SK-N-SH (cell line): ENCODE measurements around the gene LSM2. TPM values are rescaled to one million over a fixed set of nuclear protein-coding genes. Genes with fewer than 3 reads are reported as not detected.
A peak's percentile ranks its signal among the peaks of the same experiment; 100 is the strongest.

Experiments
- CTCF ChIA-PET: fragments of 300-600, 350-600 bp; formaldehyde crosslinking; extraction: SDS; loops from one replicate; lab custom pipeline; 2021; lab: Yijun Ruan, JAX
- POLR2A ChIA-PET: fragments of 350-600 bp; sonication (Branson Sonifier 250); formaldehyde crosslinking; extraction: SDS; loops from one replicate; lab custom pipeline; 2020; ENCODE audit warnings: antibody characterized with exemption, inconsistent platforms; lab: Yijun Ruan, JAX
- DNase-seq: peaks from one replicate; pipeline ENCODE4 v3.0.0; 2012
- H2AFZ ChIP-seq: fragments of 200-600 bp; sonication (generic); 2 replicates; pipeline ENCODE4 v1.8.1; 2016; ENCODE audit warnings: antibody characterized with exemption, mild to moderate bottlenecking, low read depth
- H3F3A ChIP-seq: fragments of 200-600 bp; sonication (generic); replicated peaks from 2 replicates; pipeline ENCODE3; 2016; ENCODE audit warnings: antibody characterized with exemption, mild to moderate bottlenecking; ENCODE audit not compliant: insufficient read depth
- H3K27ac ChIP-seq, 2 experiments: fragments of 200-500 bp in 1 of 2; fragments of 200-600 bp in 1 of 2; sonication (Bioruptor generic) in 1 of 2; sonication (generic), shearing (Covaris generic) in 1 of 2; 2 replicates each; pipeline versions ENCODE4 v1.5.1 to v1.6.1; 2014 to 2016; ENCODE audit warnings: low read depth in 2 of 2, inconsistent platforms in 1 of 2, low read length in 1 of 2, mild to moderate bottlenecking in 1 of 2, mixed read lengths in 1 of 2
- H3K27me3 ChIP-seq: fragments of 200-600 bp; sonication (generic), shearing (Covaris generic); 2 replicates; pipeline ENCODE4 v1.6.1; 2016; ENCODE audit warnings: mixed run types; ENCODE audit not compliant: insufficient read depth
- H3K36me3 ChIP-seq, 2 experiments: fragments of 200-500 bp in 1 of 2; fragments of 200-600 bp in 1 of 2; sonication (Bioruptor generic) in 1 of 2; sonication (generic) in 1 of 2; replicated peaks in 1 of 2; 2 replicates each; pipeline versions ENCODE3 to v1.5.1; 2014 to 2016; ENCODE audit warnings: low read length in 1 of 2, mild to moderate bottlenecking in 1 of 2; ENCODE audit not compliant: insufficient read depth in 2 of 2, control insufficient read depth in 1 of 2
- H3K4me1 ChIP-seq, 2 experiments: fragments of 200-500 bp in 1 of 2; fragments of 200-600 bp in 1 of 2; sonication (Bioruptor generic) in 1 of 2; sonication (generic), shearing (Covaris generic) in 1 of 2; 2 replicates each; pipeline versions ENCODE4 v1.5.1 to v1.6.1; 2014 to 2016; ENCODE audit warnings: low read depth in 1 of 2, low read length in 1 of 2, mixed run types in 1 of 2; ENCODE audit not compliant: insufficient read depth in 2 of 2, control insufficient read depth in 1 of 2
- H3K4me2 ChIP-seq: fragments of 200-600 bp; sonication (generic), shearing (Covaris generic); 2 replicates; pipeline ENCODE4 v1.6.1; 2017; ENCODE audit warnings: mixed run types
- H3K4me3 ChIP-seq, 2 experiments: fragments of 200-500 bp in 1 of 2; fragments of 200-600 bp in 1 of 2; sonication (Bioruptor generic) in 1 of 2; sonication (generic), shearing (Covaris generic) in 1 of 2; 2 replicates each; pipeline versions ENCODE4 v1.5.1 to v1.8.1; 2014 to 2016; ENCODE audit warnings: low read depth in 2 of 2, inconsistent platforms in 1 of 2, low read length in 1 of 2, mild to moderate bottlenecking in 1 of 2, mixed read lengths in 1 of 2, moderate library complexity in 1 of 2
- H3K79me2 ChIP-seq: fragments of 200-600 bp; sonication (generic); 2 replicates; pipeline ENCODE4 v1.8.1; 2017; ENCODE audit warnings: mild to moderate bottlenecking; ENCODE audit not compliant: insufficient read depth
- H3K9ac ChIP-seq: fragments of 200-600 bp; sonication (generic); 2 replicates; pipeline ENCODE4 v1.6.1; 2017; ENCODE audit warnings: mixed run types
- H3K9me2 ChIP-seq: fragments of 200-600 bp; sonication (generic); 2 replicates; pipeline ENCODE4 v1.6.1; 2017; ENCODE audit warnings: mixed run types
- H3K9me3 ChIP-seq: fragments of 200-600 bp; sonication (generic); 2 replicates; pipeline ENCODE4 v1.6.1; 2017; ENCODE audit warnings: mixed run types, mild to moderate bottlenecking, moderate library complexity
- H4K20me1 ChIP-seq: fragments of 200-600 bp; sonication (generic); 2 replicates; pipeline ENCODE4 v1.6.1; 2017; ENCODE audit warnings: mild to moderate bottlenecking, mixed run types; ENCODE audit not compliant: insufficient read depth
- ELF1 ChIP-seq: IDR thresholded peaks from 2 replicates; pipeline ENCODE4 v1.4.0; 2012
- EP300 ChIP-seq, 2 experiments: IDR thresholded peaks; 2 replicates each; pipeline versions ENCODE4 v1.4.0 to v1.6.1; 2012; ENCODE audit warnings: borderline replicate concordance in 1 of 2, low read depth in 1 of 2, low read length in 1 of 2
- FOXM1 ChIP-seq: IDR thresholded peaks from 2 replicates; pipeline ENCODE4 v1.4.0; 2012; ENCODE audit warnings: low read depth, mild to moderate bottlenecking
- GABPA ChIP-seq: IDR thresholded peaks from 2 replicates; pipeline ENCODE4 v1.4.0; 2012; ENCODE audit warnings: low read depth, mild to moderate bottlenecking
- MXI1 ChIP-seq: IDR thresholded peaks from 2 replicates; pipeline ENCODE4 v1.6.1; 2012; ENCODE audit warnings: mild to moderate bottlenecking, low read depth, low read length, improper control_type of control experiment
- NFIC ChIP-seq: IDR thresholded peaks from 2 replicates; pipeline ENCODE4 v1.4.0; 2012; ENCODE audit warnings: borderline replicate concordance
- NRF1 ChIP-seq: IDR thresholded peaks from 2 replicates; pipeline ENCODE4 v1.6.1; 2012; ENCODE audit warnings: low read depth, mild to moderate bottlenecking, low read length
- POLR2AphosphoS5 ChIP-seq: IDR thresholded peaks from 2 replicates; pipeline ENCODE4 v1.6.1; 2012; ENCODE audit warnings: low read depth, low read length
- RAD21 ChIP-seq: IDR thresholded peaks from 2 replicates; pipeline ENCODE4 v1.6.1; 2012; ENCODE audit warnings: mild to moderate bottlenecking, low read length
- SIN3A ChIP-seq: IDR thresholded peaks from 2 replicates; pipeline ENCODE4 v1.6.1; 2012; ENCODE audit warnings: low read depth, mild to moderate bottlenecking, low read length, moderate library complexity, borderline replicate concordance
- SMC3 ChIP-seq: IDR thresholded peaks from 2 replicates; pipeline ENCODE4 v1.6.1; 2012; ENCODE audit warnings: low read depth, low read length, improper control_type of control experiment
- USF1 ChIP-seq: IDR thresholded peaks from 2 replicates; pipeline ENCODE4 v1.4.0; 2012; ENCODE audit warnings: low read depth, borderline replicate concordance
- USF2 ChIP-seq: fragments of 150-350 bp; IDR thresholded peaks from 2 replicates; pipeline ENCODE4 v1.6.1; 2017; ENCODE audit warnings: antibody characterized with exemption, low read length, low read depth, borderline replicate concordance
- WGBS: methylation state at CpG from one replicate; pipeline ENCODE4 v1.1.6; 2017; ENCODE audit warnings: low lambda C conversion rate; 5-methylcytosine and 5-hydroxymethylcytosine counted together
- polyA plus RNA-seq, 3 experiments: library from polyadenylated mRNA; depleted of rRNA; stranded (reverse); fragments of >200 nt; gene quantifications; 2 replicates each; pipeline ENCODE4 v1.2.3, GENCODE V29; 2012
- TF ChIP-seq, protein P1 (sequence below): fragments of 200-600 bp; sonication (generic); IDR thresholded peaks from 2 replicates; pipeline ENCODE4 v1.6.1; 2017; ENCODE audit warnings: antibody characterized with exemption, mild to moderate bottlenecking, moderate library complexity
- TF ChIP-seq, protein P2 (sequence below): IDR thresholded peaks from 2 replicates; pipeline ENCODE4 v1.4.0; 2012; ENCODE audit warnings: low read depth

Gene LSM2
- polyA plus RNA-seq, 1 of the 3 experiments (the other 2 are of a cell fraction): 79.1 TPM

GRCh38 chr6:31797588-31797987 is 9.2 kb downstream of the LSM2 start:
- 96% methylated on average over 3 of the region's 5 CpGs for WGBS
- H3K36me3 ChIP-seq: peaks cover 2 to 15% of the 10 kb centered on the region in 2 experiments
- no peak overlapping the region for H2AFZ ChIP-seq
- no peak overlapping the region for H3K4me2 ChIP-seq
- H3K4me3 ChIP-seq: no peak overlapping the region
- no peaks in the 10 kb centered on the region for H4K20me1 ChIP-seq
- peaks cover 20% of the 10 kb centered on the region for H3F3A ChIP-seq
- H3K9ac ChIP-seq: no peak overlapping the region
- no peaks in the 10 kb centered on the region for H3K9me2 ChIP-seq
- TF ChIP-seq EP300 (IDR thresholded peaks at IDR 0.05; ENCODE audit: borderline replicate concordance in 1 of 2, low read depth in 1 of 2, low read length in 1 of 2) (no peak), USF2 (no peak)
- no peak overlapping the region for H3K27ac ChIP-seq
- ChIA-PET POLR2A (interaction anchor here (1.4 kb wide), 1 partner anchor 9 kb away, joined by 7 read pairs; the partner anchor contains the start of gene LSM2), CTCF (interaction anchor here (2.3 kb wide), 1 partner anchor 9 kb away, joined by 7 read pairs; the partner anchor contains the start of gene LSM2)
- H3K27me3 ChIP-seq: no peaks in the 10 kb centered on the region
- no peaks in the 10 kb centered on the region for H3K9me3 ChIP-seq
- no peak for DNase-seq
- H3K4me1 ChIP-seq: peaks cover 3 to 12% of the 10 kb centered on the region in 2 experiments; a peak in 3 of 4 replicates
- H3K79me2 ChIP-seq: peaks cover 44% of the 10 kb centered on the region

- no peaks in the 10 kb centered on the region for H3K9me2 ChIP-seq
Measured at GRCh38 chr6:31796993-31797385, 9.8 kb downstream of the LSM2 start.

DNA sequence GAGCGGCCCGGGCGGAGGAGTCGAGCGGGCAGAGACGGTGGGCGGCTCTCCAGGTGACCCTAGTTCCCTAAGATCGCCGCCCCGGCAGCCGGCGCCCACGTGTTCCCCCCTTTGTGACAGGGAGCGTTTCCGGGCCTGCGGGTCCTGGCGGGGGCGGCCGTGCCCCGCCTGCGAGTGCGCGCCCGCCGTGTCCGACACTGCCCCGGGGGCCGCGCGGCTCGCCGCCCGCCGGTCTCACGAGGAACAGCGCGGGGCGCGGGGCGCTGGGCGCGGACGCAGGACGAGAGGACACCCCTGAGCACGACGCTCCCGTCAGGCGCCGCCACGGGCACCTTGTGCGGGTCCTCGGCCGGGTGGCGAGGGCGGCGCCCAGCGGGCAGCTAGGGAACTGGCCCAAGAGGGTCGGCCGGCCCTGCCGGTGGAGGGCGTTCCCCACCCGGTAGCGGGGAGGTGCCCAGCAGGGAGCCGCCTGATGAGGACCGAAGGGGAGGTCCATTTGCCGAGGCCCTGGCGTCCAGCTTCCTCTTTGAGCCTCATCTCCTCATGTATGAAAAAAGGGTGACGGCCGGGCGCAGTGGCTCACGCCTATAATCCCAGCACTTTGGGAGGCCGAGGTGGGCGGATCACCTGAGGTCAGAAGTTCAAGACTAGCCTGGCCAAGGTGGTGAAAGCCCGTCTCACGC is 11.0 kb downstream of the LSM2 start, which contains the start of gene VARS1:
Gene VARS1, minus strand, starts transcription at position 137 of the 683 bp plus-strand sequence. CDS start 535 bp downstream, outside the sequence.
- H3K4me3 ChIP-seq: peak within 1 kb of the TSS; percentile 80 to 82
- H3K36me3 ChIP-seq: peaks cover 12 to 16% of the 10 kb centered on the region in 2 experiments
- H2AFZ ChIP-seq: peak within 1 kb of the TSS; percentile 95
- H4K20me1 ChIP-seq: no peaks in the 10 kb centered on the region
- WGBS: 5% methylated on average over 13 of the region's 75 CpGs
- peak; percentile 98 for DNase-seq
- H3K79me2 ChIP-seq: peaks cover 30% of the 10 kb centered on the region
- H3K9ac ChIP-seq: peak within 1 kb of the TSS; percentile 84
- H3K9me3 ChIP-seq: no peaks in the 10 kb centered on the region
- H3K4me1 ChIP-seq: peaks cover 3 to 12% of the 10 kb centered on the region in 2 experiments; a peak in 3 of 4 replicates
- H3K9me2 ChIP-seq: no peaks in the 10 kb centered on the region
- H3K4me2 ChIP-seq: peak within 1 kb of the TSS; percentile 99
- H3K27ac ChIP-seq: peak within 1 kb of the TSS; percentile 72 to 96
- ChIA-PET POLR2A (interaction anchor here (0.8 to 1.8 kb wide), 10 partner anchors 11 to 172 kb away, joined by 3 to 24 read pairs (median 3); partner anchors contain the start of genes ABHD16A, HSPA1A, HSPA1B and HSPA1L), CTCF (interaction anchor here (0.7 to 3.0 kb wide), 22 partner anchors 10 to 250 kb away, joined by 3 to 37 read pairs (median 4); partner anchors contain the start of genes ABHD16A, ATP6V1G2, DDAH2 and HSPA1A)
- H3K27me3 ChIP-seq: no peaks in the 10 kb centered on the region
- peaks cover 23% of the 10 kb centered on the region for H3F3A ChIP-seq
- TF ChIP-seq FOXM1 (no peak), ELF1 (peak; percentile 48), SMC3 (peak; percentile 46), MXI1 (peak; percentile 99), NRF1 (no peak; the same call in 1 of the 2 replicates), USF1 (peak; percentile 65; the same call in 1 of the 2 replicates), RAD21 (peak; percentile 53), NFIC (no peak), GABPA (peak; percentile 50; the same call in 1 of the 2 replicates), POLR2AphosphoS5 (peak; percentile 36; the same call in 1 of the 2 replicates), SIN3A (peak; percentile 91; the same call in 1 of the 2 replicates)
- TF ChIP-seq, protein P1, sequence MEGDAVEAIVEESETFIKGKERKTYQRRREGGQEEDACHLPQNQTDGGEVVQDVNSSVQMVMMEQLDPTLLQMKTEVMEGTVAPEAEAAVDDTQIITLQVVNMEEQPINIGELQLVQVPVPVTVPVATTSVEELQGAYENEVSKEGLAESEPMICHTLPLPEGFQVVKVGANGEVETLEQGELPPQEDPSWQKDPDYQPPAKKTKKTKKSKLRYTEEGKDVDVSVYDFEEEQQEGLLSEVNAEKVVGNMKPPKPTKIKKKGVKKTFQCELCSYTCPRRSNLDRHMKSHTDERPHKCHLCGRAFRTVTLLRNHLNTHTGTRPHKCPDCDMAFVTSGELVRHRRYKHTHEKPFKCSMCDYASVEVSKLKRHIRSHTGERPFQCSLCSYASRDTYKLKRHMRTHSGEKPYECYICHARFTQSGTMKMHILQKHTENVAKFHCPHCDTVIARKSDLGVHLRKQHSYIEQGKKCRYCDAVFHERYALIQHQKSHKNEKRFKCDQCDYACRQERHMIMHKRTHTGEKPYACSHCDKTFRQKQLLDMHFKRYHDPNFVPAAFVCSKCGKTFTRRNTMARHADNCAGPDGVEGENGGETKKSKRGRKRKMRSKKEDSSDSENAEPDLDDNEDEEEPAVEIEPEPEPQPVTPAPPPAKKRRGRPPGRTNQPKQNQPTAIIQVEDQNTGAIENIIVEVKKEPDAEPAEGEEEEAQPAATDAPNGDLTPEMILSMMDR: peak; percentile 66

More at GRCh38 chr6:31796993-31797385, 9.8 kb downstream of the LSM2 start:
- H4K20me1 ChIP-seq: no peaks in the 10 kb centered on the region
- peaks cover 8 to 14% of the 10 kb centered on the region in 2 experiments for H3K36me3 ChIP-seq
- no peak overlapping the region for H3K9ac ChIP-seq
- TF ChIP-seq NRF1: no peak
- TF ChIP-seq, protein P2, sequence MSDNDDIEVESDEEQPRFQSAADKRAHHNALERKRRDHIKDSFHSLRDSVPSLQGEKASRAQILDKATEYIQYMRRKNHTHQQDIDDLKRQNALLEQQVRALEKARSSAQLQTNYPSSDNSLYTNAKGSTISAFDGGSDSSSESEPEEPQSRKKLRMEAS: no peak
- no peak overlapping the region for H3K4me3 ChIP-seq
- no peaks in the 10 kb centered on the region for H3K9me3 ChIP-seq
- POLR2A ChIA-PET: interaction anchor here (1.4 to 1.5 kb wide), 2 partner anchors 10 to 18 kb away, joined by 7 read pairs; partner anchors contain the start of genes HSPA1A, HSPA1L and LSM2
- H3K27ac ChIP-seq: peak overlapping the region in 1 of 2 experiments; percentile 1; a peak in 1 of 4 replicates
- peaks cover 20% of the 10 kb centered on the region for H3F3A ChIP-seq
- no peak overlapping the region for H2AFZ ChIP-seq
- no peak for DNase-seq
- CTCF ChIA-PET: interaction anchor here (1.0 to 2.8 kb wide), 6 partner anchors 9 to 199 kb away, joined by 3 to 37 read pairs (median 10); partner anchors contain the start of genes HSPA1A, HSPA1L, LSM2 and LY6G5B
- 92% methylated on average over 2 of the region's 2 CpGs for WGBS
- H3K27me3 ChIP-seq: no peaks in the 10 kb centered on the region
- H3K4me1 ChIP-seq: peaks cover 3 to 12% of the 10 kb centered on the region in 2 experiments; a peak in 3 of 4 replicates
- peaks cover 39% of the 10 kb centered on the region for H3K79me2 ChIP-seq
- H3K4me2 ChIP-seq: no peak overlapping the region
